Peyer's patch (tissue), 4 donors: Measurements from ENCODE around the gene REC114.

Experiments
- POLR2A ChIP-seq, 2 donors: fragments of 450-650 bp; IDR thresholded peaks; one replicate each; pipeline ENCODE4 v1.5.1; 2017; ENCODE audit warnings: antibody characterized with exemption in 2 of 2, mild to moderate bottlenecking in 2 of 2, moderate library complexity in 2 of 2
- TF ChIP-seq, protein P1 (sequence below), 6 experiments: fragments of 450-650 bp in 4 of 6; fragments of 200-600 bp in 2 of 6; sonication (generic) in 1 of 6; IDR thresholded peaks; one replicate each; pipeline ENCODE4 v1.5.1; 2017 to 2019; ENCODE audit warnings: antibody characterized with exemption in 6 of 6, mild to moderate bottlenecking in 3 of 6, moderate library complexity in 1 of 6

DNA sequence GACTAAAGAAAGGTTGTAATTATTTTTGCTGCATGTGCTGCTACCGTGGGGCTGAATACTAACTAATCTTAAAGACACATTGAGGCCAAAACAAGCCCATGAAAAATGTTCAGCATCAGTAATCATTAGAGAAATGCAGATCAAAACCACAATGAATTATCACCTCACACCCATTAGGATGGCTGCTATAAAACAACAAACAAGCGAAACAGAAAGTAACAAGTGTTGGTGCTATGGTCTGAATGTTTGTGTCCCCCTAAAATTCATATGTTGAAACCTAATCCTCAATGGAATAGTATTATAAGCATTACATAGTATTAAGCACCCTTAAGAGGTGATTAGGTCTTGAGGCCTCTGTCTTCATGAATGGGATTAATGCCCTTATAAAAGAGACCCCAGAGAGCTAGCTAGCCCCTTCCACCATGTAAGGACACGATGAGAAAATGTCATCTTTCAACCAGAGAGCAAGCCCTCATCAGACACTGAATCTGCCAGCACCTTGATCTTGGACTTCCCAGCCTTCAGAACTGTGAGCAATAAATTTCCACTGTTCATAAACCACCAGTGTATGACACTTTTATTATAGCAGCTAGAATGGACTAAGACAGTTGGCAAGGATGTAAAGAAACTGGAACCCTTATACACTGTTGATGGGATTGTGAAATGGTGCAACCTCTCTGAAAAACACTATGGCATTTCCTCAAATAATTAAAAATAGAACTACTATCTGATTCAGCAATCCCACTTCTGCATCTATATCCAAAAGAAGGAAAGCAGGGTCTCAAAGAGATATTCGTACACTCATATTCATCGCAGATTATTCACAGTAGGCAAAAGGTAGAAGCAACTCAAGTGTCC, 76.1 kb downstream of the REC114 start:
- TF ChIP-seq, protein P1, sequence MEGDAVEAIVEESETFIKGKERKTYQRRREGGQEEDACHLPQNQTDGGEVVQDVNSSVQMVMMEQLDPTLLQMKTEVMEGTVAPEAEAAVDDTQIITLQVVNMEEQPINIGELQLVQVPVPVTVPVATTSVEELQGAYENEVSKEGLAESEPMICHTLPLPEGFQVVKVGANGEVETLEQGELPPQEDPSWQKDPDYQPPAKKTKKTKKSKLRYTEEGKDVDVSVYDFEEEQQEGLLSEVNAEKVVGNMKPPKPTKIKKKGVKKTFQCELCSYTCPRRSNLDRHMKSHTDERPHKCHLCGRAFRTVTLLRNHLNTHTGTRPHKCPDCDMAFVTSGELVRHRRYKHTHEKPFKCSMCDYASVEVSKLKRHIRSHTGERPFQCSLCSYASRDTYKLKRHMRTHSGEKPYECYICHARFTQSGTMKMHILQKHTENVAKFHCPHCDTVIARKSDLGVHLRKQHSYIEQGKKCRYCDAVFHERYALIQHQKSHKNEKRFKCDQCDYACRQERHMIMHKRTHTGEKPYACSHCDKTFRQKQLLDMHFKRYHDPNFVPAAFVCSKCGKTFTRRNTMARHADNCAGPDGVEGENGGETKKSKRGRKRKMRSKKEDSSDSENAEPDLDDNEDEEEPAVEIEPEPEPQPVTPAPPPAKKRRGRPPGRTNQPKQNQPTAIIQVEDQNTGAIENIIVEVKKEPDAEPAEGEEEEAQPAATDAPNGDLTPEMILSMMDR (IDR thresholded peaks at IDR 0.05), result no peak
- TF ChIP-seq POLR2A (IDR thresholded peaks at IDR 0.05), result no peak
